ENCODE measurements around the gene B3GNT3.

DNA sequence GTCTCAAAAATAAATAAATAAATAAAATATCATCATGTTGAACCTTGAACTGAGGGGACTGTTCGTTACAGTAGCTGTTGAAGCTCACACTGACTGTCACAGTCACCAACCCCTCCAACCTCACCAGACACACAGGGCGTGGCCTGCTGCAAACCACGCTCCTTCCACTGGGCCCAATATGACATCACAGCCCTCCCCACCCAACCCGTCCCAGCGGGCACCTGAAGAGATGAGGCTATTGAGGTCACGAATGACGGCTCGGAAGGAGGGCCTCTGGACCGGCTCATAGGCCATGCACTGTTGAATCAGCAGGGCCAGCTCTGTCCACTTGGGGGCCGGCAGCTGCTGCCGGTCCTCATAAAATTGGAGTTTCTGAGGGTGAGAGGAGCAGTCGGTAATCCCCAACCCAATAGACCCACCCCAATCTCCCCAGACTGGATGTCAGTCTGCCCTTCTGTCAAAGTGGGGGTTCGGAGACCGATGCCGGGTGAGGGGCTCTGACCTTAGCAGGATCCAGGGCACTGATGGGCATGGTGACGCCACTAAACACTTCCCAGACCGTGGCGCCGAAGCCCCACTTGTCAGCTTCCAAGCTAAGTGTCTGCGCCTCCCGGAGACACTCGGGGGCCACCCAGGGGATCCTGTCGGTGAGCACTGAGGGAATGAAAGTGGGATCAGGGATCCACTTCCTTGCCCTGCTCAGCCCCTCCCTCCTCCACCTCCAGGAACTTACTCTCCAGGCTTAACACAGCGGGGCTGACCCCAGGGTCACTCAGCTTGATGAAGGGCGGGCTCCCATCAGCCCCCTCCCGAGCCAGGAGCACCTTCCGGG lies 39.6 kb downstream of the B3GNT3 start:
- TF ChIP-seq EHMT2 (IDR thresholded peaks at IDR 0.05; ENCODE audit: borderline replicate concordance, low read depth, low read length), result no peak
- TF ChIP-seq, protein P1, sequence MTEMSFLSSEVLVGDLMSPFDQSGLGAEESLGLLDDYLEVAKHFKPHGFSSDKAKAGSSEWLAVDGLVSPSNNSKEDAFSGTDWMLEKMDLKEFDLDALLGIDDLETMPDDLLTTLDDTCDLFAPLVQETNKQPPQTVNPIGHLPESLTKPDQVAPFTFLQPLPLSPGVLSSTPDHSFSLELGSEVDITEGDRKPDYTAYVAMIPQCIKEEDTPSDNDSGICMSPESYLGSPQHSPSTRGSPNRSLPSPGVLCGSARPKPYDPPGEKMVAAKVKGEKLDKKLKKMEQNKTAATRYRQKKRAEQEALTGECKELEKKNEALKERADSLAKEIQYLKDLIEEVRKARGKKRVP (CRISPR knock-in tag; IDR thresholded peaks at IDR 0.05), result no peak
- TF ChIP-seq SETDB1 (CRISPR knock-in tag; IDR thresholded peaks at IDR 0.05; ENCODE audit: borderline replicate concordance), result no peak
- no peak for TF ChIP-seq ZNF747 (CRISPR knock-in tag; IDR thresholded peaks at IDR 0.05; ENCODE audit: borderline replicate concordance)
- TF ChIP-seq FOXJ3 (CRISPR knock-in tag; IDR thresholded peaks at IDR 0.05; ENCODE audit: borderline replicate concordance), result no peak
- TF ChIP-seq ZNF772 (CRISPR knock-in tag; IDR thresholded peaks at IDR 0.05), result no peak
- TF ChIP-seq, protein P2, sequence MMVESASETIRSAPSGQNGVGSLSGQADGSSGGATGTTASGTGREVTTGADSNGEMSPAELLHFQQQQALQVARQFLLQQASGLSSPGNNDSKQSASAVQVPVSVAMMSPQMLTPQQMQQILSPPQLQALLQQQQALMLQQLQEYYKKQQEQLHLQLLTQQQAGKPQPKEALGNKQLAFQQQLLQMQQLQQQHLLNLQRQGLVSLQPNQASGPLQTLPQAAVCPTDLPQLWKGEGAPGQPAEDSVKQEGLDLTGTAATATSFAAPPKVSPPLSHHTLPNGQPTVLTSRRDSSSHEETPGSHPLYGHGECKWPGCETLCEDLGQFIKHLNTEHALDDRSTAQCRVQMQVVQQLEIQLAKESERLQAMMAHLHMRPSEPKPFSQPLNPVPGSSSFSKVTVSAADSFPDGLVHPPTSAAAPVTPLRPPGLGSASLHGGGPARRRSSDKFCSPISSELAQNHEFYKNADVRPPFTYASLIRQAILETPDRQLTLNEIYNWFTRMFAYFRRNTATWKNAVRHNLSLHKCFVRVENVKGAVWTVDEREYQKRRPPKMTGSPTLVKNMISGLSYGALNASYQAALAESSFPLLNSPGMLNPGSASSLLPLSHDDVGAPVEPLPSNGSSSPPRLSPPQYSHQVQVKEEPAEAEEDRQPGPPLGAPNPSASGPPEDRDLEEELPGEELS (CRISPR knock-in tag; IDR thresholded peaks at IDR 0.05), result no peak
- TF ChIP-seq, protein P3, sequence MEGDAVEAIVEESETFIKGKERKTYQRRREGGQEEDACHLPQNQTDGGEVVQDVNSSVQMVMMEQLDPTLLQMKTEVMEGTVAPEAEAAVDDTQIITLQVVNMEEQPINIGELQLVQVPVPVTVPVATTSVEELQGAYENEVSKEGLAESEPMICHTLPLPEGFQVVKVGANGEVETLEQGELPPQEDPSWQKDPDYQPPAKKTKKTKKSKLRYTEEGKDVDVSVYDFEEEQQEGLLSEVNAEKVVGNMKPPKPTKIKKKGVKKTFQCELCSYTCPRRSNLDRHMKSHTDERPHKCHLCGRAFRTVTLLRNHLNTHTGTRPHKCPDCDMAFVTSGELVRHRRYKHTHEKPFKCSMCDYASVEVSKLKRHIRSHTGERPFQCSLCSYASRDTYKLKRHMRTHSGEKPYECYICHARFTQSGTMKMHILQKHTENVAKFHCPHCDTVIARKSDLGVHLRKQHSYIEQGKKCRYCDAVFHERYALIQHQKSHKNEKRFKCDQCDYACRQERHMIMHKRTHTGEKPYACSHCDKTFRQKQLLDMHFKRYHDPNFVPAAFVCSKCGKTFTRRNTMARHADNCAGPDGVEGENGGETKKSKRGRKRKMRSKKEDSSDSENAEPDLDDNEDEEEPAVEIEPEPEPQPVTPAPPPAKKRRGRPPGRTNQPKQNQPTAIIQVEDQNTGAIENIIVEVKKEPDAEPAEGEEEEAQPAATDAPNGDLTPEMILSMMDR (CRISPR knock-in tag; IDR thresholded peaks at IDR 0.05), result no peak
- no peak for TF ChIP-seq CEBPB (IDR thresholded peaks at IDR 0.05; ENCODE audit: borderline replicate concordance, low read depth, low read length)
- TF ChIP-seq ZNF777 (CRISPR knock-in tag; IDR thresholded peaks at IDR 0.05), result no peak
- no peak for TF ChIP-seq ZNF652 (CRISPR knock-in tag; IDR thresholded peaks at IDR 0.05; ENCODE audit: borderline replicate concordance, low read depth)
- no peak for TF ChIP-seq ZNF749 (CRISPR knock-in tag; IDR thresholded peaks at IDR 0.05; ENCODE audit: borderline replicate concordance)

All from HepG2 (cell line).